HEK293 (cell line): Measurements from ENCODE around the gene RAPGEF5.

Source experiments
- CTCF ChIA-PET: fragments of 350-600 bp; formaldehyde crosslinking; extraction: SDS; loops from one replicate; lab custom pipeline; 2021; ENCODE audit warnings: antibody characterized with exemption; lab: Yijun Ruan, JAX
- POLR2A ChIA-PET: fragments of 300-600 bp; formaldehyde crosslinking; extraction: SDS; loops from one replicate; lab custom pipeline; 2020; ENCODE audit warnings: antibody characterized with exemption, inconsistent platforms; lab: Yijun Ruan, JAX
- H3K27ac ChIP-seq: fragments of 200-500 bp; sonication (Bioruptor generic); 2 replicates; pipeline ENCODE4 v1.5.1; 2014; ENCODE audit warnings: low read depth, low read length, control low read depth, inconsistent platforms; ENCODE audit errors: extremely low read depth
- H3K36me3 ChIP-seq, 2 experiments: fragments of 200-500 bp in 1 of 2; sonication (Bioruptor generic) in 1 of 2; 1 replicate in 1 of 2; 2 replicates in 1 of 2; pipeline ENCODE4 v1.5.1; 2014 to 2017; ENCODE audit warnings: inconsistent platforms in 2 of 2, low read length in 2 of 2; ENCODE audit not compliant: control insufficient read depth in 2 of 2, insufficient read depth in 1 of 2
- H3K4me1 ChIP-seq: fragments of 200-500 bp; sonication (Bioruptor generic); 2 replicates; pipeline ENCODE4 v1.5.1; 2014; ENCODE audit warnings: mild to moderate bottlenecking, low read length, inconsistent platforms; ENCODE audit not compliant: control insufficient read depth, insufficient read depth
- H3K4me3 ChIP-seq: 2 replicates; pipeline ENCODE4 v1.5.1; 2011; ENCODE audit warnings: low read depth, mild to moderate bottlenecking, control low read depth, low read length, moderate library complexity
- H3K9me3 ChIP-seq: fragments of 200-500 bp; sonication (Bioruptor generic); 2 replicates; pipeline ENCODE4 v1.5.1; 2014; ENCODE audit warnings: low read depth, low read length, inconsistent platforms; ENCODE audit not compliant: control insufficient read depth, insufficient read depth
- BCL11B ChIP-seq: fragments of 450-650 bp; formaldehyde crosslinking; IDR thresholded peaks from 2 replicates; pipeline ENCODE4 v1.5.1; 2016; ENCODE audit warnings: low read depth, missing biosample characterization, missing genetic modification characterization
- SETDB1 ChIP-seq: IDR thresholded peaks from one replicate; pipeline ENCODE4 v1.6.1; 2017; ENCODE audit warnings: mild to moderate bottlenecking, low read length, moderate library complexity, mixed read lengths; ENCODE audit not compliant: insufficient read length
- TCF7L2 ChIP-seq: IDR thresholded peaks from 2 replicates; pipeline ENCODE4 v1.6.1; 2011; ENCODE audit warnings: low read depth, mild to moderate bottlenecking, inconsistent platforms, low read length, moderate library complexity, borderline replicate concordance
- YY1 ChIP-seq: fragments of 450-650 bp; formaldehyde crosslinking; IDR thresholded peaks from 2 replicates; pipeline ENCODE4 v1.5.1; 2018; ENCODE audit warnings: missing biosample characterization, missing genetic modification characterization
- ZBTB20 ChIP-seq: fragments of 450-650 bp; formaldehyde crosslinking; IDR thresholded peaks from 2 replicates; pipeline ENCODE4 v1.5.1; 2016; ENCODE audit warnings: missing biosample characterization, missing genetic modification characterization
- ZNF133 ChIP-seq: fragments of 450-650 bp; formaldehyde crosslinking; IDR thresholded peaks from 2 replicates; pipeline ENCODE4 v1.5.1; 2016; ENCODE audit warnings: missing biosample characterization, missing genetic modification characterization
- ZNF19 ChIP-seq: fragments of 450-650 bp; formaldehyde crosslinking; IDR thresholded peaks from 2 replicates; pipeline ENCODE4; 2016; ENCODE audit warnings: missing biosample characterization, missing genetic modification characterization, low read depth
- ZNF214 ChIP-seq: fragments of 450-650 bp; formaldehyde crosslinking; IDR thresholded peaks from 2 replicates; pipeline ENCODE4 v1.5.1; 2017; ENCODE audit warnings: missing biosample characterization, mild to moderate bottlenecking, missing genetic modification characterization, borderline replicate concordance
- ZNF221 ChIP-seq: fragments of 450-650 bp; formaldehyde crosslinking; IDR thresholded peaks from 2 replicates; pipeline ENCODE4 v1.5.1; 2017; ENCODE audit warnings: missing biosample characterization, missing genetic modification characterization, borderline replicate concordance
- ZNF350 ChIP-seq: fragments of 450-650 bp; formaldehyde crosslinking; IDR thresholded peaks from 2 replicates; pipeline ENCODE4 v1.5.0; 2017; ENCODE audit warnings: missing biosample characterization, mild to moderate bottlenecking, missing genetic modification characterization
- ZNF549 ChIP-seq: fragments of 450-650 bp; IDR thresholded peaks from 2 replicates; pipeline ENCODE4 v1.5.1; 2018; ENCODE audit warnings: missing biosample characterization, missing genetic modification characterization, mild to moderate bottlenecking, inconsistent platforms, moderate library complexity
- ZNF626 ChIP-seq: fragments of 450-650 bp; sonication (Bioruptor Pico); formaldehyde crosslinking; IDR thresholded peaks from 2 replicates; pipeline ENCODE4 v1.5.1; 2018; ENCODE audit warnings: missing biosample characterization, missing genetic modification characterization, inconsistent platforms
- ZSCAN16 ChIP-seq: fragments of 450-650 bp; formaldehyde crosslinking; IDR thresholded peaks from 2 replicates; pipeline ENCODE4 v1.5.1; 2016; ENCODE audit warnings: missing biosample characterization, missing genetic modification characterization
- TF ChIP-seq, protein P1 (sequence below): fragments of 450-650 bp; formaldehyde crosslinking; IDR thresholded peaks from 2 replicates; pipeline ENCODE4 v1.5.1; 2016; ENCODE audit warnings: missing biosample characterization, missing genetic modification characterization, low read depth
- TF ChIP-seq, protein P2 (sequence below): IDR thresholded peaks from 2 replicates; pipeline ENCODE4 v1.6.1; 2011; ENCODE audit warnings: mild to moderate bottlenecking, low read depth, low read length, borderline replicate concordance
- TF ChIP-seq, protein P3 (sequence below): fragments of 450-650 bp; formaldehyde crosslinking; IDR thresholded peaks from 2 replicates; pipeline ENCODE4 v1.5.1; 2017; ENCODE audit warnings: missing biosample characterization, missing genetic modification characterization
- TF ChIP-seq, protein P4 (sequence below): fragments of 450-650 bp; formaldehyde crosslinking; IDR thresholded peaks from 2 replicates; pipeline ENCODE4 v1.5.1; 2016; ENCODE audit warnings: missing biosample characterization, missing genetic modification characterization

Gene RAPGEF5

GRCh38 chr7:22173685-22174573 is 183.0 kb downstream of the RAPGEF5 start:
- no peaks in the 10 kb centered on the region for H3K4me1 ChIP-seq
- no peak overlapping the region for H3K27ac ChIP-seq
- ChIA-PET POLR2A (no interaction called here), CTCF (no interaction called here)
- H3K36me3 ChIP-seq: no peaks in the 10 kb centered on the region
- no peaks in the 10 kb centered on the region for H3K9me3 ChIP-seq
- no peak for TF ChIP-seq YY1 (tag by site-specific recombination)
- no peak for TF ChIP-seq ZNF221 (tag by site-specific recombination)
- TF ChIP-seq, protein P1, sequence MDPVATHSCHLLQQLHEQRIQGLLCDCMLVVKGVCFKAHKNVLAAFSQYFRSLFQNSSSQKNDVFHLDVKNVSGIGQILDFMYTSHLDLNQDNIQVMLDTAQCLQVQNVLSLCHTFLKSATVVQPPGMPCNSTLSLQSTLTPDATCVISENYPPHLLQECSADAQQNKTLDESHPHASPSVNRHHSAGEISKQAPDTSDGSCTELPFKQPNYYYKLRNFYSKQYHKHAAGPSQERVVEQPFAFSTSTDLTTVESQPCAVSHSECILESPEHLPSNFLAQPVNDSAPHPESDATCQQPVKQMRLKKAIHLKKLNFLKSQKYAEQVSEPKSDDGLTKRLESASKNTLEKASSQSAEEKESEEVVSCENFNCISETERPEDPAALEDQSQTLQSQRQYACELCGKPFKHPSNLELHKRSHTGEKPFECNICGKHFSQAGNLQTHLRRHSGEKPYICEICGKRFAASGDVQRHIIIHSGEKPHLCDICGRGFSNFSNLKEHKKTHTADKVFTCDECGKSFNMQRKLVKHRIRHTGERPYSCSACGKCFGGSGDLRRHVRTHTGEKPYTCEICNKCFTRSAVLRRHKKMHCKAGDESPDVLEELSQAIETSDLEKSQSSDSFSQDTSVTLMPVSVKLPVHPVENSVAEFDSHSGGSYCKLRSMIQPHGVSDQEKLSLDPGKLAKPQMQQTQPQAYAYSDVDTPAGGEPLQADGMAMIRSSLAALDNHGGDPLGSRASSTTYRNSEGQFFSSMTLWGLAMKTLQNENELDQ (tag by site-specific recombination): no peak
- TF ChIP-seq ZNF19 (tag by site-specific recombination): no peak
- no peak for TF ChIP-seq ZSCAN16
- TF ChIP-seq, protein P2, sequence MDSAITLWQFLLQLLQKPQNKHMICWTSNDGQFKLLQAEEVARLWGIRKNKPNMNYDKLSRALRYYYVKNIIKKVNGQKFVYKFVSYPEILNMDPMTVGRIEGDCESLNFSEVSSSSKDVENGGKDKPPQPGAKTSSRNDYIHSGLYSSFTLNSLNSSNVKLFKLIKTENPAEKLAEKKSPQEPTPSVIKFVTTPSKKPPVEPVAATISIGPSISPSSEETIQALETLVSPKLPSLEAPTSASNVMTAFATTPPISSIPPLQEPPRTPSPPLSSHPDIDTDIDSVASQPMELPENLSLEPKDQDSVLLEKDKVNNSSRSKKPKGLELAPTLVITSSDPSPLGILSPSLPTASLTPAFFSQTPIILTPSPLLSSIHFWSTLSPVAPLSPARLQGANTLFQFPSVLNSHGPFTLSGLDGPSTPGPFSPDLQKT: no peak
- no peak overlapping the region for H3K4me3 ChIP-seq

- no peak overlapping the region for H3K4me3 ChIP-seq
- peaks cover 3% of the 10 kb centered on the region; the same call in 1 of the 2 replicates for H3K4me1 ChIP-seq
- POLR2A ChIA-PET: no interaction called here
- CTCF ChIA-PET: interaction anchor here (0.7 to 1.6 kb wide), 3 partner anchors 13 to 284 kb away, joined by 3 to 4 read pairs (median 4); no protein-coding TSS in a partner anchor
- TF ChIP-seq ZNF214 (tag by site-specific recombination) (no peak), ZBTB20 (tag by site-specific recombination) (no peak), ZNF626 (tag by site-specific recombination) (no peak), SETDB1 (no peak), ZNF549 (no peak), ZNF350 (tag by site-specific recombination) (no peak), ZNF221 (tag by site-specific recombination) (no peak), ZNF133 (tag by site-specific recombination) (no peak), TCF7L2 (no peak), BCL11B (tag by site-specific recombination) (no peak)
- TF ChIP-seq, protein P3, sequence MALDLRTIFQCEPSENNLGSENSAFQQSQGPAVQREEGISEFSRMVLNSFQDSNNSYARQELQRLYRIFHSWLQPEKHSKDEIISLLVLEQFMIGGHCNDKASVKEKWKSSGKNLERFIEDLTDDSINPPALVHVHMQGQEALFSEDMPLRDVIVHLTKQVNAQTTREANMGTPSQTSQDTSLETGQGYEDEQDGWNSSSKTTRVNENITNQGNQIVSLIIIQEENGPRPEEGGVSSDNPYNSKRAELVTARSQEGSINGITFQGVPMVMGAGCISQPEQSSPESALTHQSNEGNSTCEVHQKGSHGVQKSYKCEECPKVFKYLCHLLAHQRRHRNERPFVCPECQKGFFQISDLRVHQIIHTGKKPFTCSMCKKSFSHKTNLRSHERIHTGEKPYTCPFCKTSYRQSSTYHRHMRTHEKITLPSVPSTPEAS (tag by site-specific recombination): no peak
- TF ChIP-seq, protein P4, sequence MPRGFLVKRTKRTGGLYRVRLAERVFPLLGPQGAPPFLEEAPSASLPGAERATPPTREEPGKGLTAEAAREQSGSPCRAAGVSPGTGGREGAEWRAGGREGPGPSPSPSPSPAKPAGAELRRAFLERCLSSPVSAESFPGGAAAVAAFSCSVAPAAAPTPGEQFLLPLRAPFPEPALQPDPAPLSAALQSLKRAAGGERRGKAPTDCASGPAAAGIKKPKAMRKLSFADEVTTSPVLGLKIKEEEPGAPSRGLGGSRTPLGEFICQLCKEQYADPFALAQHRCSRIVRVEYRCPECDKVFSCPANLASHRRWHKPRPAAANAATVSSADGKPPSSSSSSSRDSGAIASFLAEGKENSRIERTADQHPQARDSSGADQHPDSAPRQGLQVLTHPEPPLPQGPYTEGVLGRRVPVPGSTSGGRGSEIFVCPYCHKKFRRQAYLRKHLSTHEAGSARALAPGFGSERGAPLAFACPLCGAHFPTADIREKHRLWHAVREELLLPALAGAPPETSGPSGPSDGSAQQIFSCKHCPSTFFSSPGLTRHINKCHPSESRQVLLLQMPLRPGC (tag by site-specific recombination): no peak
- TF ChIP-seq, protein P1 (tag by site-specific recombination): no peak
- no peaks in the 10 kb centered on the region for H3K9me3 ChIP-seq
- H3K36me3 ChIP-seq: no peaks in the 10 kb centered on the region; a peak in 1 of 3 replicates
- H3K27ac ChIP-seq: no peak overlapping the region
Observed at GRCh38 chr7:22168129-22168634, 188.8 kb downstream of the RAPGEF5 start.
